Hematopoietic multipotent progenitor cell treated with erythropoietin and hydrocortisone succinate and interleukin-3 and kit ligand, for 17 days (in vitro differentiated cells): ENCODE data around the gene PSG4.
A peak's percentile ranks its signal among the peaks of the same experiment; 100 is the strongest.
"Not testable (repeated sequence)": the region's sequence is repeated elsewhere in the genome, so short reads cannot be mapped to it uniquely, and the experiment has no call there.

Source experiments
- DNase-seq: peaks from one replicate; pipeline ENCODE4 v3.0.0-alpha.2; 2015; ENCODE audit warnings: low spot score

Gene PSG4

GRCh38 chr19:43205471-43206105 lies at the start of gene PSG4:
TSS of gene PSG4 (minus strand) at chr19:43205638. CDS start at chr19:43205536, 102 bp downstream.
- DNase-seq: not testable (repeated sequence)

- DNase-seq: not testable (repeated sequence)
Measured at GRCh38 chr19:43251428-43251827, 46.0 kb upstream of the PSG4 start.

- not testable (repeated sequence) for DNase-seq
Measured at GRCh38 chr19:43250296-43250695, 44.9 kb upstream of the PSG4 start.

GRCh38 chr19:43248635-43249002 lies 43.2 kb upstream of the PSG4 start:
- not testable (repeated sequence) for DNase-seq

- not testable (repeated sequence) for DNase-seq
Measured at GRCh38 chr19:43247243-43247880, 41.9 kb upstream of the PSG4 start.

- DNase-seq: not testable (repeated sequence)
Measured at GRCh38 chr19:43245848-43246247, 40.4 kb upstream of the PSG4 start.

- not testable (repeated sequence) for DNase-seq
Measured at GRCh38 chr19:43242211-43242610, 36.8 kb upstream of the PSG4 start.

GRCh38 chr19:43238213-43238612 lies 32.8 kb upstream of the PSG4 start:
- DNase-seq: not testable (repeated sequence)

GRCh38 chr19:43235686-43236085 lies 30.2 kb upstream of the PSG4 start:
- not testable (repeated sequence) for DNase-seq

- no peak for DNase-seq
Measured at GRCh38 chr19:43229315-43229714, 23.9 kb upstream of the PSG4 start.

GRCh38 chr19:43228730-43229129 lies 23.3 kb upstream of the PSG4 start:
- not testable (repeated sequence) for DNase-seq

- DNase-seq: not testable (repeated sequence)
Measured at GRCh38 chr19:43226986-43227385, 21.5 kb upstream of the PSG4 start.

- DNase-seq: no peak
Measured at GRCh38 chr19:43224855-43225253, 19.4 kb upstream of the PSG4 start.

- DNase-seq: not testable (repeated sequence)
Measured at GRCh38 chr19:43224201-43224854, 18.9 kb upstream of the PSG4 start.

- not testable (repeated sequence) for DNase-seq
Measured at GRCh38 chr19:43221891-43222290, 16.5 kb upstream of the PSG4 start.

- not testable (repeated sequence) for DNase-seq
Measured at GRCh38 chr19:43219136-43219535, 13.7 kb upstream of the PSG4 start.

- not testable (repeated sequence) for DNase-seq
Measured at GRCh38 chr19:43215881-43216280, 10.4 kb upstream of the PSG4 start.

- DNase-seq: no peak
Measured at GRCh38 chr19:43207991-43208390, 2.6 kb upstream of the PSG4 start.

GRCh38 chr19:43207174-43207573 lies 1.7 kb upstream of the PSG4 start:
- DNase-seq: peak; percentile 32

GRCh38 chr19:43203611-43204010 lies 1.8 kb downstream of the PSG4 start:
- not testable (repeated sequence) for DNase-seq

- DNase-seq: not testable (repeated sequence)
Measured at GRCh38 chr19:43201891-43202290, 3.5 kb downstream of the PSG4 start.

GRCh38 chr19:43201337-43201801 lies 4.1 kb downstream of the PSG4 start:
- DNase-seq: not testable (repeated sequence)
